H1 (cell line): ENCODE measurements around the gene LANCL3. TPM values are rescaled to one million over a fixed set of nuclear protein-coding genes. Genes with fewer than 3 reads are reported as not detected.

Experiments used
- CTCF ChIA-PET: fragments of 300-600 bp; sonication (Branson Sonifier 250); formaldehyde crosslinking; loops from one replicate; lab custom pipeline; 2021; ENCODE audit not compliant: partially characterized antibody; lab: Charles Lee
- POLR2A ChIA-PET: fragments of 300-600 bp; sonication (Branson Sonifier 250); formaldehyde crosslinking; loops from one replicate; lab custom pipeline; 2021; ENCODE audit warnings: inconsistent platforms; ENCODE audit not compliant: partially characterized antibody; lab: Charles Lee
- DNase-seq, 2 experiments: peaks; one replicate each; pipeline versions ENCODE4 v3.0.0 to v3.0.0-alpha.2; 2010 to 2022; ENCODE audit warnings: low spot score in 2 of 2, low read depth in 1 of 2, mixed read lengths in 1 of 2
- FAIRE-seq: peaks from 2 replicates; lab custom pipeline; 2011; peaks lifted over from hg19 to GRCh38; lab: Jason Lieb, UNC
- H2AFZ ChIP-seq: 2 replicates; pipeline ENCODE4 v1.8.1; 2012; ENCODE audit warnings: low read length, inconsistent platforms
- H2AK5ac ChIP-seq: 2 replicates; pipeline ENCODE4 v1.6.1; 2013; ENCODE audit warnings: low read depth, low read length
- H2BK120ac ChIP-seq: replicated peaks from 2 replicates; pipeline ENCODE3; 2013; ENCODE audit warnings: low read depth, low read length, inconsistent platforms
- H2BK12ac ChIP-seq: 2 replicates; pipeline ENCODE4 v1.6.1; 2013; ENCODE audit warnings: low read depth, low read length
- H2BK15ac ChIP-seq: 2 replicates; pipeline ENCODE4 v1.6.1; 2013; ENCODE audit warnings: low read length
- H2BK20ac ChIP-seq: 2 replicates; pipeline ENCODE4 v1.6.1; 2013; ENCODE audit warnings: low read length
- H2BK5ac ChIP-seq: 2 replicates; pipeline ENCODE4 v1.6.1; 2013; ENCODE audit warnings: low read depth, low read length
- H3K14ac ChIP-seq: 2 replicates; pipeline ENCODE4 v1.6.1; 2013; ENCODE audit warnings: inconsistent platforms; ENCODE audit not compliant: insufficient read length
- H3K18ac ChIP-seq: 2 replicates; pipeline ENCODE4 v1.6.1; 2013; ENCODE audit warnings: low read length; ENCODE audit errors: extremely low read depth
- H3K23ac ChIP-seq: 2 replicates; pipeline ENCODE4 v1.6.1; 2013; ENCODE audit warnings: inconsistent platforms; ENCODE audit not compliant: insufficient read length
- H3K23me2 ChIP-seq: 2 replicates; pipeline ENCODE4 v1.6.1; 2013; ENCODE audit warnings: low read depth, low read length
- H3K27ac ChIP-seq: 2 replicates; pipeline ENCODE4 v1.6.1; 2011; ENCODE audit warnings: low read depth, low read length, inconsistent platforms
- H3K27me3 ChIP-seq, 4 experiments: replicated peaks in 1 of 4; 1 replicate in 1 of 4; 2 replicates in 3 of 4; pipeline versions ENCODE4 v1.6.1 to v1.8.1; 2011 to 2013; ENCODE audit warnings: low read length in 3 of 4, mild to moderate bottlenecking in 3 of 4, inconsistent platforms in 2 of 4, mixed read lengths in 2 of 4, moderate library complexity in 1 of 4; ENCODE audit not compliant: control insufficient read depth in 3 of 4, insufficient read depth in 3 of 4; ENCODE audit errors: extremely low read depth in 1 of 4
- H3K36me3 ChIP-seq, 4 experiments: 2 replicates each; pipeline versions ENCODE4 v1.6.1 to v1.8.1; 2011 to 2013; ENCODE audit warnings: mild to moderate bottlenecking in 4 of 4, low read length in 3 of 4, moderate library complexity in 2 of 4, control low read depth in 1 of 4, inconsistent platforms in 1 of 4; ENCODE audit not compliant: insufficient read depth in 4 of 4, control insufficient read depth in 2 of 4
- H3K4ac ChIP-seq: replicated peaks from 2 replicates; pipeline ENCODE3; 2013; ENCODE audit warnings: low read length, low read depth, mixed read lengths, inconsistent platforms; ENCODE audit not compliant: insufficient read length
- H3K4me1 ChIP-seq, 4 experiments: replicated peaks in 1 of 4; 1 replicate in 1 of 4; 2 replicates in 3 of 4; pipeline versions ENCODE4 v1.6.1 to v1.8.1; 2011 to 2013; ENCODE audit warnings: low read length in 3 of 4, inconsistent platforms in 2 of 4, mixed read lengths in 1 of 4; ENCODE audit not compliant: insufficient read depth in 4 of 4, control insufficient read depth in 3 of 4
- H3K4me2 ChIP-seq, 2 experiments: 2 replicates each; pipeline versions ENCODE4 v1.6.1 to v1.8.1; 2011 to 2013; ENCODE audit warnings: low read depth in 2 of 2, low read length in 2 of 2, control low read depth in 1 of 2, inconsistent platforms in 1 of 2, mild to moderate bottlenecking in 1 of 2; ENCODE audit not compliant: insufficient read depth in 1 of 2
- H3K4me3 ChIP-seq, 4 experiments: fragments of 200-600, 300-600 bp in 1 of 4; sonication (generic), shearing (Covaris generic), sonication (Bioruptor Twin) in 1 of 4; 2 replicates each; pipeline versions ENCODE4 v1.5.1 to v1.8.1; 2011 to 2016; ENCODE audit warnings: low read length in 4 of 4, low read depth in 3 of 4, control low read depth in 2 of 4, inconsistent platforms in 2 of 4, mild to moderate bottlenecking in 2 of 4, mixed read lengths in 1 of 4, moderate library complexity in 1 of 4; ENCODE audit not compliant: insufficient read depth in 2 of 4; ENCODE audit errors: extremely low read depth in 1 of 4
- H3K56ac ChIP-seq: replicated peaks from 2 replicates; pipeline ENCODE3; 2013; ENCODE audit warnings: low read depth, mild to moderate bottlenecking, mixed read lengths, low read length, inconsistent platforms; ENCODE audit not compliant: insufficient read length
- H3K79me1 ChIP-seq: 2 replicates; pipeline ENCODE4 v1.6.1; 2013; ENCODE audit warnings: low read depth, low read length, control low read depth
- H3K79me2 ChIP-seq, 2 experiments: 2 replicates each; pipeline versions ENCODE4 v1.6.1 to v1.8.1; 2012 to 2013; ENCODE audit warnings: low read length in 2 of 2, mild to moderate bottlenecking in 2 of 2, inconsistent platforms in 1 of 2; ENCODE audit not compliant: insufficient read depth in 2 of 2, control insufficient read depth in 1 of 2
- H3K9ac ChIP-seq, 4 experiments: replicated peaks in 1 of 4; 1 replicate in 1 of 4; 2 replicates in 3 of 4; pipeline versions ENCODE4 v1.6.1 to v1.8.1; 2011 to 2013; ENCODE audit warnings: low read depth in 3 of 4, low read length in 3 of 4, control low read depth in 2 of 4, mild to moderate bottlenecking in 2 of 4, moderate library complexity in 2 of 4, inconsistent platforms in 1 of 4; ENCODE audit errors: extremely low read depth in 1 of 4
- H3K9me3 ChIP-seq, 2 experiments: 2 replicates each; pipeline versions ENCODE4 v1.6.1 to v1.8.1; 2012 to 2013; ENCODE audit warnings: mild to moderate bottlenecking in 2 of 2, moderate library complexity in 2 of 2, control low read depth in 1 of 2, inconsistent platforms in 1 of 2, low read depth in 1 of 2, low read length in 1 of 2, mixed read lengths in 1 of 2; ENCODE audit not compliant: insufficient read depth in 2 of 2
- H4K20me1 ChIP-seq, 2 experiments: replicated peaks in 1 of 2; 2 replicates each; pipeline versions ENCODE3 to v1.8.1; 2011 to 2013; ENCODE audit warnings: inconsistent platforms in 2 of 2, low read length in 2 of 2, mild to moderate bottlenecking in 1 of 2; ENCODE audit not compliant: insufficient read depth in 2 of 2, control insufficient read depth in 1 of 2
- H4K5ac ChIP-seq: 2 replicates; pipeline ENCODE4 v1.6.1; 2013; ENCODE audit warnings: low read length, low read depth, mixed read lengths, inconsistent platforms; ENCODE audit not compliant: insufficient read length
- H4K8ac ChIP-seq: 2 replicates; pipeline ENCODE4 v1.8.0; 2013; ENCODE audit warnings: mild to moderate bottlenecking, moderate library complexity, low read length, inconsistent platforms; ENCODE audit not compliant: insufficient read depth; ENCODE audit errors: extremely low read depth
- H4K91ac ChIP-seq: replicated peaks from 2 replicates; pipeline ENCODE3; 2013; ENCODE audit warnings: low read length, mixed read lengths, inconsistent platforms; ENCODE audit not compliant: insufficient read length
- BACH1 ChIP-seq: IDR thresholded peaks from 2 replicates; pipeline ENCODE4 v1.6.1; 2012; ENCODE audit warnings: low read length, improper control_type of control experiment
- EP300 ChIP-seq, 2 experiments: IDR thresholded peaks; 1 replicate in 1 of 2; 2 replicates in 1 of 2; pipeline ENCODE4 v1.6.1; 2011 to 2012; ENCODE audit warnings: low read depth in 2 of 2, low read length in 2 of 2, mild to moderate bottlenecking in 2 of 2, borderline replicate concordance in 1 of 2, inconsistent platforms in 1 of 2, moderate library complexity in 1 of 2
- EZH2 ChIP-seq: fragments of 200-600 bp; sonication (generic); IDR thresholded peaks from 2 replicates; pipeline ENCODE4 v1.7.1; 2012; ENCODE audit warnings: low read depth, mild to moderate bottlenecking, moderate library complexity, low read length, inconsistent platforms; ENCODE audit not compliant: severe bottlenecking
- PHF8 ChIP-seq: fragments of 200-600 bp; sonication (generic); conservative IDR thresholded peaks from 2 replicates; pipeline ENCODE4 v1.7.1; 2012; ENCODE audit warnings: low read depth, mild to moderate bottlenecking, inconsistent platforms, low read length, moderate library complexity
- POLR2A ChIP-seq, 2 experiments: IDR thresholded peaks; 1 replicate in 1 of 2; 2 replicates in 1 of 2; pipeline ENCODE4 v1.6.1; 2011; ENCODE audit warnings: low read depth in 2 of 2, low read length in 2 of 2, mild to moderate bottlenecking in 2 of 2; ENCODE audit errors: control extremely low read depth in 1 of 2
- TBP ChIP-seq: IDR thresholded peaks from 2 replicates; pipeline ENCODE4 v1.6.1; 2011; ENCODE audit warnings: low read depth, low read length, improper control_type of control experiment
- TCF12 ChIP-seq: IDR thresholded peaks from 2 replicates; pipeline ENCODE4 v1.6.1; 2011; ENCODE audit warnings: low read depth, mild to moderate bottlenecking, low read length
- WGBS, 2 experiments: shearing (Covaris generic) in 1 of 2; methylation state at CpG; one replicate each; pipeline versions ENCODE4 v1.1.6 to v1.1.7; 2013 to 2015; ENCODE audit warnings: low lambda C conversion rate in 2 of 2, mixed read lengths in 2 of 2, inconsistent platforms in 1 of 2, low coverage in 1 of 2, missing lambda C conversion rate in 1 of 2; ENCODE audit not compliant: insufficient replicate concordance in 2 of 2, insufficient coverage in 1 of 2, insufficient read length in 1 of 2; ENCODE audit errors: extremely low coverage in 1 of 2, missing lambda C conversion rate in 1 of 2; 5-methylcytosine and 5-hydroxymethylcytosine counted together
- polyA plus RNA-seq, 7 experiments: library from polyadenylated mRNA; depleted of rRNA in 3 of 7; stranded (reverse) in 5 of 7; unstranded in 2 of 7; fragments of >200 nt in 5 of 7; fragments of 200-250 nt in 2 of 7; gene quantifications; 1 replicate in 5 of 7; 2 replicates in 1 of 7; 4 replicates in 1 of 7; pipeline versions ENCODE4 v1.2.1 to v1.2.3, GENCODE V29; 2011 to 2013; ENCODE audit warnings: missing spikeins in 2 of 7, mixed read lengths in 2 of 7
- total RNA-seq: library from RNA; stranded (reverse); fragmentation: NEBNext Ultra II Directional; extraction: Animal tissue kit (Norgen Biotek cat#: 25700); gene quantifications from 2 replicates; pipeline ENCODE4 v1.2.1, GENCODE V29; 2021

LANCL3 gene
- total and polyA plus RNA-seq, 2 of the 8 experiments (the other 6 are each of a cell fraction or from before 2014, with no cell fraction given): 0.11 to 0.37 TPM

GRCh38 chrX:37543324-37543723, 28.1 kb upstream of the LANCL3 start:
- Histone ChIP-seq H4K8ac (no peak overlapping the region), H2AFZ (no peak overlapping the region), H3K4me1 (no peaks in the 10 kb centered on the region), H2BK20ac (no peak overlapping the region), H2BK12ac (no peak overlapping the region), H3K4me2 (no peak overlapping the region), H3K56ac (no peak overlapping the region), H4K91ac (no peak overlapping the region), H3K79me2 (no peaks in the 10 kb centered on the region), H2BK15ac (no peak overlapping the region), H3K23me2 (no peaks in the 10 kb centered on the region), H3K4me3 (no peak overlapping the region), H3K23ac (no peak overlapping the region), H2BK5ac (no peak overlapping the region), H2AK5ac (no peak overlapping the region), H3K4ac (no peak overlapping the region), H4K20me1 (no peaks in the 10 kb centered on the region), H3K14ac (no peak overlapping the region), H3K9me3 (peaks cover 0 to 11% of the 10 kb centered on the region in 2 experiments; a peak in 1 of 4 replicates), H2BK120ac (no peak overlapping the region), H3K27me3 (no peaks in the 10 kb centered on the region), H3K36me3 (no peaks in the 10 kb centered on the region), H3K18ac (no peak overlapping the region), H3K27ac (no peak overlapping the region), H3K79me1 (no peaks in the 10 kb centered on the region), H4K5ac (no peak overlapping the region), H3K9ac (no peak overlapping the region)
- CTCF ChIA-PET: no interaction called here
- DNase-seq: no peak
- 96% methylated on average over 14 of the region's 23 CpGs; no CpG with 5 or more reads in 1 of the 2 experiments for WGBS, 2 experiments
- FAIRE-seq: no peak
- POLR2A ChIA-PET: no interaction called here
- TF ChIP-seq EZH2: no peak
- no peak for TF ChIP-seq TCF12
- TF ChIP-seq POLR2A (IDR thresholded peaks at IDR 0.05; ENCODE audit: control extremely low read depth in 1 of 2, low read depth in 2 of 2, low read length in 2 of 2): no peak
- no peak for TF ChIP-seq PHF8
- no peak for TF ChIP-seq BACH1
- no peak for TF ChIP-seq TBP
- TF ChIP-seq EP300 (IDR thresholded peaks at IDR 0.05; ENCODE audit: borderline replicate concordance in 1 of 2, low read depth in 2 of 2, low read length in 2 of 2): no peak
